ENCODE measurements around the gene KLHL10. TPM values are rescaled to one million over a fixed set of nuclear protein-coding genes. Genes with fewer than 3 reads are reported as not detected.

KLHL10 gene
- total and polyA plus RNA-seq, 4 donors = 0.03 to 0.17 (median 0.07) TPM; not detected in 1

- Histone ChIP-seq H3K4me3 (ENCODE audit: low read depth in 1 of 3, low read length in 3 of 3) (no peak overlapping the region), H3K9me3 (ENCODE audit: control insufficient read depth in 4 of 4, low read length in 3 of 4) (no peaks in the 10 kb centered on the region), H3K27me3 (ENCODE audit: control insufficient read depth in 4 of 4, insufficient read depth in 4 of 4, low read length in 3 of 4) (no peaks in the 10 kb centered on the region), H3K36me3 (ENCODE audit: control insufficient read depth in 4 of 4, insufficient read depth in 3 of 4, low read depth in 1 of 4, low read length in 3 of 4) (peaks cover 0 to 2% (median 0%) of the 10 kb centered on the region in 4 donors), H3K9ac (ENCODE audit: low read depth in 1 of 2, low read length in 2 of 2) (no peak overlapping the region), H3K27ac (ENCODE audit: low read depth in 1 of 2, low read length in 2 of 2) (no peak overlapping the region), H3K4me1 (ENCODE audit: control insufficient read depth in 4 of 4, insufficient read depth in 4 of 4, low read length in 3 of 4) (no peaks in the 10 kb centered on the region)
- DNase-seq (ENCODE audit: low spot score) = no peak
- WGBS = 96% methylated on average over 6 of the region's 6 CpGs
- TF ChIP-seq HNF4G (IDR thresholded peaks at IDR 0.05) (no peak), ZBTB33 (IDR thresholded peaks at IDR 0.05) (no peak), RXRA (IDR thresholded peaks at IDR 0.05) (no peak), FOXA1 (IDR thresholded peaks at IDR 0.05) (no peak), EGR1 (IDR thresholded peaks at IDR 0.05; ENCODE audit: low read depth in 2 of 2) (no peak), MAX (IDR thresholded peaks at IDR 0.05) (no peak), REST (IDR thresholded peaks at IDR 0.05) (no peak), FOXA2 (IDR thresholded peaks at IDR 0.05) (no peak), ATF3 (IDR thresholded peaks at IDR 0.05) (no peak), RAD21 (IDR thresholded peaks at IDR 0.05) (no peak), GABPA (IDR thresholded peaks at IDR 0.05 in 1 of 2, conservative IDR thresholded peaks at IDR 0.05 in 1 of 2) (no peak), SP1 (IDR thresholded peaks at IDR 0.05) (no peak), TAF1 (conservative IDR thresholded peaks at IDR 0.05) (no peak), NR2F2 (IDR thresholded peaks at IDR 0.05) (no peak), JUND (IDR thresholded peaks at IDR 0.05) (no peak)
Observed at GRCh38 chr17:41844971-41845370, 7.3 kb downstream of the KLHL10 start.

GRCh38 chr17:41848788-41849187, 11.2 kb downstream of the KLHL10 start:
- 86% methylated on average over 4 of the region's 4 CpGs for WGBS
- H3K4me3 ChIP-seq (ENCODE audit: low read depth in 1 of 3, low read length in 3 of 3) = no peak overlapping the region
- no peaks in the 10 kb centered on the region for H3K9me3 ChIP-seq (ENCODE audit: control insufficient read depth in 4 of 4, low read length in 3 of 4)
- H3K36me3 ChIP-seq (ENCODE audit: control insufficient read depth in 4 of 4, insufficient read depth in 3 of 4, low read depth in 1 of 4, low read length in 3 of 4) = peaks cover 3 to 9% (median 6%) of the 10 kb centered on the region in 4 donors
- H3K27ac ChIP-seq (ENCODE audit: low read depth in 1 of 2, low read length in 2 of 2) = no peak overlapping the region
- TF ChIP-seq SP1 (IDR thresholded peaks at IDR 0.05) (no peak), REST (IDR thresholded peaks at IDR 0.05) (no peak), ATF3 (IDR thresholded peaks at IDR 0.05) (no peak), TAF1 (conservative IDR thresholded peaks at IDR 0.05) (no peak)
- no peak overlapping the region for H3K9ac ChIP-seq (ENCODE audit: low read depth in 1 of 2, low read length in 2 of 2)
- H3K4me1 ChIP-seq (ENCODE audit: control insufficient read depth in 4 of 4, insufficient read depth in 4 of 4, low read length in 3 of 4) = peaks cover 0 to 1% (median 0%) of the 10 kb centered on the region in 4 donors
- no peak for DNase-seq (ENCODE audit: low spot score)
- H3K27me3 ChIP-seq (ENCODE audit: control insufficient read depth in 4 of 4, insufficient read depth in 4 of 4, low read length in 3 of 4) = no peaks in the 10 kb centered on the region

Data from liver (tissue), 9 donors.